GM18867 (cell line): ENCODE results near the gene RIPPLY2.
"Not testable (repeated sequence)": the region's sequence is repeated elsewhere in the genome, so short reads cannot be mapped to it uniquely, and the experiment has no call there.

Experiments used
- ATAC-seq: cut with Tn5 transposase; IDR thresholded peaks from one replicate; pipeline ENCODE4 v1.9.1; 2021; ENCODE audit warnings: mild to moderate bottlenecking, moderate library complexity; ENCODE audit not compliant: unreplicated experiment

RIPPLY2 gene

GRCh38 chr6:83853178-83854000, at the start of gene RIPPLY2:
Gene RIPPLY2, plus strand, starts transcription at chr6:83853360. Its CDS starts 57 bp downstream, at chr6:83853417.
- ATAC-seq: no peak

DNA sequence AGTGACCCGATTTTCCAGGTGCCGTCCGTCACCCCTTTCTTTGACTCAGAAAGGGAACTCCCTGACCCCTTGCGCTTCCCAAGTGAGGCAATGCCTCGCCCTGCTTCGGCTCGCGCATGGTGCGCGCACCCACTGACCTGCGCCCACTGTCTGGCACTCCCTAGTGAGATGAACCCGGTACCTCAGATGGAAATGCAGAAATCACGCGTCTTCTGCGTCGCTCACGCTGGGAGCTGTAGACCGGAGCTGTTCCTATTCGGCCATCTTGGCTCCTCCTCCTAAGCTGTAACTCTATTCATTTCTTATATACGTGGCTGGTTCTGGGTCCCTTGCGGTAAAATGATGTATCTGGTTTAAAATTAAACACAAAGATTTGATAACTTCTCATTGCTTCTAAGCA, 49.7 kb upstream of the RIPPLY2 start:
- not testable (repeated sequence) for ATAC-seq

- no peak for ATAC-seq
Measured at GRCh38 chr6:83804886-83805285, 48.3 kb upstream of the RIPPLY2 start.

DNA sequence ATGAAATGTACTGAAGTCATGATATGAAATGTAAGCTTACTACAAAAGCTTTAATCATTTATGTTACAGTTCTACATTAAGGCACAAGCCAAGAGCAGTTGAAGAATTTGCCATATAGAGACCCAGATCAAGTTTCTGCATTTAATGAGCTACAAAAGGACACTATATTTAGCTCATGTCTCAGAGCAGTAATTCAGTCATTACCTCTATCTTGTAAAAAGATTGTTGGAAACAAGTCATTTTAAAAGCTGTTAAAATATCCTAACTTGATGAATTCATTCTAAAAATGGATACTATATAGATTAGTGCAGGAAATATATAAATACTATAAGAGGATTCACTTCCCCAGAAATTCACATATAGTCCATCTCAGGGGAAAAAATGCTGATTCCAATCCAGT, 45.2 kb upstream of the RIPPLY2 start:
- no peak for ATAC-seq

DNA sequence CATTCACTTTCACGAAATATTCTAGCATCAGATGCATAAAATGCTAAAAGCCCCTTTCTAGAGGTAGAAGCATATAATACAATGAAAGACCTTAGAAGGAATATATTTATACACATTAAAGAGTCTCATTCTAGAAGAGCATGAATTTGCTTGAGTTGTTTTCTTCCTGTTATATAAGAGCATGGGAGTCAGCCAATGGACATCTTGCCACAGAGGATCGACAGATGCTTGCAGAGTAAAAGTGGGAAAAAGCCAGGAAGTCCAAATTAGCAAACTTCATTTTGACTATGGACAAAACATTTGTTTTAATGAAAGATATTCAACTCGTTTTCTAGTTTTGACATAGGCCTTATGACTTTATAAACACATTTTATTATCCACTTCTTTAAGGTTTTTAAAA, 44.2 kb upstream of the RIPPLY2 start:
- ATAC-seq: no peak

GRCh38 chr6:83812595-83812994, 40.6 kb upstream of the RIPPLY2 start:
- no peak for ATAC-seq

DNA sequence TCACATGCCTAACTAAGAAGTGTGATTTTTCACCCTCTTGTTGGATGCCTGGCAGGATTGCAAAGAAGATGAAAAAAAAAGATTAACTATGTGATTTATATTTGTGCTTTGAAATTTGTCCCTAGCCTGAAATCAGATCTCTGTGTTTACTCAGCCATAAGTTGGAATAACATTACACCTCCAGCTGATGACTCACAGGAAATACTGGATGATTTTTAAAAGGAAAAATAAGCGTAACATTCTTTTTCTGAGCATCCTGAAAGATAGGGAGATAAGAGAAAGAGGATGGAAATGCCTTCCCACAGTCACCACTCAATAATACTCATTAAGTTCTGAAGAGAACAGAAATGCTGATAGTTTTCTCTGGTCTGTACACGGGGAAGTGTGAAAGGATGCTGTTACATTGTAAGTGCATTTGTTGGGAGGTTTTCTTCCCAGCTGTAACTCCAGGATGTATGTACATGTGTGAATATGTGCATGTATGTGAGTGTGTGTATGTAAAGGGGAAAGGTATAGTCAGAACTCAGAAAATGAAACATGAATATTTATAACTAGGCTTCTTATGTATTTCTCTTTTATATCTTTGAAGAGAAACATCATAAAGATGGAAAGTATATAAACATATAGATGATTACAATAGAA, 37.4 kb upstream of the RIPPLY2 start:
- no peak for ATAC-seq

- no peak for ATAC-seq
Measured at GRCh38 chr6:83822629-83823169, 30.5 kb upstream of the RIPPLY2 start.

DNA sequence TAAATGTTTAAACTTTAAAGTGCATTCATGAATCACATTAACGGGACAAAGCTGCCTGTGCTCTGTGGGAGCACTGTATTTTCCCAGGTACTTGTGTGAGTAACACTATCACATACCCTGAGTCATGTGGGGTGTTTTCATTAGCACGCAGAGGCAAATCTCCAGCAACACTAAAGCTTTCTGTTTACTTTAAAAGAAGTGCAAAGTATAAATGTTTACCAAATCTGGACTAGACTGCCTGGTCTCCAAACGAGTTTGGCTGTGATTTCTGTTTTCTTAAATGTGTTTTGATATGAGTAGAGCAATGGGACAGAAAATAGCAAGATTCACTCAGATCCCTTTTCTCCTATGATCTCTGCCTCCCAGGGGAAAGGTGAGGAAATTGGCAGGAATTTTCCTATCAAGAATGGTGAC, 28.8 kb upstream of the RIPPLY2 start:
- no peak for ATAC-seq

DNA sequence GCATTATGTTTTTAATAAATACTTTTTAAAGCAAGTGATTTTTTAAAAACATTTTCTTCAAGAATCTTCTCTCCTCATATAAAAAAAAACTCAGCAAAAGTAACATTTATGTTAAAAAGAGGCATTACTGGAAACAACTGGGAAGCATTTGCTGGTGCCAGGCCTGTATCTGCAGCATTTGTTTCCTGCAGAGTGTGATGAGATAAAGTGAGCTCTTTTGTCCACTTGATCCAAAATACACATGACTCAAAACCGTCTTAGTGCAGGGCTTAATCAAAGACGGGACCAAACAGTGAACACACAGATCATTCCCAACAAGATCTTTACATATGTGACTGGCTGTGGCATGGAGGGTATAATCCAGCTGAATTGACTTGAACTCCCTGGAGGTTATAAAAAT, 28.3 kb upstream of the RIPPLY2 start:
- ATAC-seq: no peak

DNA sequence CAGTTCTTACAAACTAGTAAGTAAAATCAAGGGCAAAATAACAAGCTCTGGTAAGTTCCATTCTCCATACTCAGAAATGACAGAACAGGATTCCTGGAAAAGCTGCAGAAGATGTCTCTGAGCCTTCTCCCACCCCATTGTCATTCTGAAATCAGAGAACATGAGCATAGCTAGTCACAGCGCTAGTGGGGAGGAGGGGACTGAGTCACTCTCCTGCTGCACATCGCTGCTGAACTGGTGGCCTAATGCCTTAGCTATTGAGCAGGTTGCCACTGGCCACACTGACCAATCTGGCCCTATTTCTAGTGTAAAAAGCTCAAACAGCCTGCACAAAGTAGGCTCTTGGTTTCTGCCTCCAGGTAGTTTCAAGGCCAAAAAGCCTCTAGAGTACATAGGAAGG, 26.1 kb upstream of the RIPPLY2 start:
- ATAC-seq: no peak

GRCh38 chr6:83838727-83839126, 14.4 kb upstream of the RIPPLY2 start:
- ATAC-seq: no peak

- no peak for ATAC-seq
Measured at GRCh38 chr6:83844170-83844569, 9.0 kb upstream of the RIPPLY2 start.

GRCh38 chr6:83846291-83846690, 6.9 kb upstream of the RIPPLY2 start:
- ATAC-seq: no peak

GRCh38 chr6:83847179-83847578, 6.0 kb upstream of the RIPPLY2 start:
- peak; percentile 87 for ATAC-seq

DNA sequence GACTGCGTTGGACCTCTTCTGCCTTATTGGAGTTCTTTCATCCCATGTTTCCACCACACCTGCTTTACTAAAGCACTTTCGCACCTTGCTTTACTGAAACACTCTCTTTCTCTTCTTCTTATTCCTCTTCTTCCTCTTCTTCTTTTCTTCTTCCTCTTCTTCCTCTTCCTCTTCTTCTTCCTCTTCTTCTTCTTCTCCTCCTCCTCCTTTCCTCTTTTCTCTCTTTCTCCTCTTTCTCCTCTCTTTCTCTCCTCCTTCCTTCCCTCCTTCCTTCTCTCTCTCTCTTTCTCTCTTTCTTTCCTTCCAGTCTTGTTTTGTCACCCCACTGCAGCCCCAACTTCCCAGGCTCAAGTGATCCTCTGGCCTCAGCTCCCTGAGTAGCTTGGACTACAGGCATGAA, 4.0 kb upstream of the RIPPLY2 start:
- ATAC-seq: no peak

DNA sequence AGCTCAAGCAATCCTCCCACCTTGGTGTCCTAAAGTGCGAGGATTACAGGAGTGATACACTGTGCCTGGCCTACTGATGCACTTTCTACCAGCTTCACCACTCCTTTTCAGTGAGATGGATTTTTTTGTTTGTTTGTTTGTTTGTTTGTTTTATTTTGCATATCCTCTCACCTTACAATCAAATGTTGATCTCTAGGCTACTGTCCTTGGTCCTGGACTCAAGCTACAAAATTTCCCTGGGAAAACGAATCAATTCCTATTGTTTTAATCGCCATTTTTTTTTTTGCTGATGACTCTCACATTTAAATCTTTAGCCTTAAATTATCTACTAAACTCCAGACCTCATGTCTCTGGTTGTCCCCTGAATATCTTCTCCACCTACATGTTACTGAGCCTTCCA, 3.5 kb upstream of the RIPPLY2 start:
- no peak for ATAC-seq

GRCh38 chr6:83852528-83853177, 507 bp upstream of the RIPPLY2 start:
- no peak for ATAC-seq

GRCh38 chr6:83854001-83854501, 891 bp downstream of the RIPPLY2 start:
- no peak for ATAC-seq

DNA sequence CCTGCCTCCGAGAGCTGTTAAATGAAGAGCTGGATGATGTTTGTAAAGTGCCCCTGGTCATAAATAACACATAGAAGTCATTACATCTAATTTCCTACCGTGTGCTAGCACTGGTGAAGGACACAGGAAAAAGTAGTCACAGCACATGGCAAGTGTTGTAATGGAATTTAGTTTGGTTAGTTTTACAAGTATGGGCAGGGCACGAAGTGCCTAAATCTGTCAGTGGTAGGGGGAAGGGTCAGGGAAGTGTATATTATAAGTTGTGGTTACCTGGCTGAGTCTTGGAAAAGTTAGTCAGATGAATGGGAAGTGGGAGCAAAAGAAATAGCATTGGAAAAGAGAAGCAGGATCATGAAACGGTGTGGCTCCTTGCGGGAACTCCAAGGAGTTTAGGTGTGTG, 1.6 kb downstream of the RIPPLY2 start:
- no peak for ATAC-seq
